IMR-90 (cell line): Measurements from ENCODE around the gene CLPX.

Experiments
- POLR2A ChIP-seq: IDR thresholded peaks from 2 replicates; pipeline ENCODE4 v1.6.1; 2012; ENCODE audit warnings: mild to moderate bottlenecking, low read depth, low read length
- RAD21 ChIP-seq: IDR thresholded peaks from 2 replicates; pipeline ENCODE4 v1.6.1; 2012; ENCODE audit warnings: low read length, improper control_type of control experiment

GRCh38 chr15:65221697-65222096 is 36.6 kb upstream of the CLPX start:
- TF ChIP-seq POLR2A (no peak), RAD21 (no peak)
